ENCODE data around the gene CFAP46.

DNA sequence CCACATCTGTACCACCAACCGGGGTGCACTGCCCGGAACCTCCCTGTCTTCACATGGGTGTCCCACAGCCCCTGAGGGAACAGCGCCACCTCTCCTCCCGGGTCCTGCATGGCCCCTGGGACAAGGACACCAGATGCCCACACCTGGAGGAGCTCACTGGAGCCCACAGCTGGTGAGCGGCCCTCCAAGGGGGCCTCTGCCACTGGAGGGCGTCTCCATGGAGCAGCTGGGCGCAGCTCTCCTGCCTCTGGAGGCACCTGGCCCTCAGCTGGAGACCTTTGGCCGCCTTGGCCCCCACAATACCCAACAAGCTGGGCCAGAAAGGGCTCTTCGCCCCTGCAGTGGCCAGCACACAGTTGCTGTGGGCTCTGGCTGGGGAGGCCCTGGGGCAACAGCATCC, 149.2 kb downstream of the CFAP46 start:
- TF ChIP-seq, protein P1, sequence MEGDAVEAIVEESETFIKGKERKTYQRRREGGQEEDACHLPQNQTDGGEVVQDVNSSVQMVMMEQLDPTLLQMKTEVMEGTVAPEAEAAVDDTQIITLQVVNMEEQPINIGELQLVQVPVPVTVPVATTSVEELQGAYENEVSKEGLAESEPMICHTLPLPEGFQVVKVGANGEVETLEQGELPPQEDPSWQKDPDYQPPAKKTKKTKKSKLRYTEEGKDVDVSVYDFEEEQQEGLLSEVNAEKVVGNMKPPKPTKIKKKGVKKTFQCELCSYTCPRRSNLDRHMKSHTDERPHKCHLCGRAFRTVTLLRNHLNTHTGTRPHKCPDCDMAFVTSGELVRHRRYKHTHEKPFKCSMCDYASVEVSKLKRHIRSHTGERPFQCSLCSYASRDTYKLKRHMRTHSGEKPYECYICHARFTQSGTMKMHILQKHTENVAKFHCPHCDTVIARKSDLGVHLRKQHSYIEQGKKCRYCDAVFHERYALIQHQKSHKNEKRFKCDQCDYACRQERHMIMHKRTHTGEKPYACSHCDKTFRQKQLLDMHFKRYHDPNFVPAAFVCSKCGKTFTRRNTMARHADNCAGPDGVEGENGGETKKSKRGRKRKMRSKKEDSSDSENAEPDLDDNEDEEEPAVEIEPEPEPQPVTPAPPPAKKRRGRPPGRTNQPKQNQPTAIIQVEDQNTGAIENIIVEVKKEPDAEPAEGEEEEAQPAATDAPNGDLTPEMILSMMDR (IDR thresholded peaks at IDR 0.05): no peak
- no peak for TF ChIP-seq EP300 (IDR thresholded peaks at IDR 0.05)
- TF ChIP-seq POLR2A (IDR thresholded peaks at IDR 0.05; ENCODE audit: low read depth): no peak
- no peak for TF ChIP-seq POLR2AphosphoS5 (IDR thresholded peaks at IDR 0.05)
